NCI-H187 (cell line): ENCODE results near the gene KIF26A.

ENCODE experiments used
- DNase-seq, 2 experiments: peaks; one replicate each; lab custom pipeline; 2025; lab: John Stamatoyannopoulos, UW

KIF26A gene

GRCh38 chr14:104138098-104138717, at the start of gene KIF26A:
KIF26A (plus strand) TSS chr14:104138587; CDS start chr14:104138723, 136 bp downstream.
- peak in 1 of 2 experiments; percentile 60 for DNase-seq

GRCh38 chr14:104090071-104090748, 48.2 kb upstream of the KIF26A start:
- no peak for DNase-seq

- no peak for DNase-seq
These were observed 47.1 kb upstream of the KIF26A start for GRCh38 chr14:104091061-104091926.

- DNase-seq, result no peak
These were observed 46.2 kb upstream of the KIF26A start for GRCh38 chr14:104091927-104092771.

GRCh38 chr14:104092931-104093365, 45.4 kb upstream of the KIF26A start:
- DNase-seq, result no peak

- DNase-seq, result no peak
These were observed 44.9 kb upstream of the KIF26A start for GRCh38 chr14:104093366-104094055.

GRCh38 chr14:104094056-104094708, 44.2 kb upstream of the KIF26A start:
- DNase-seq, result no peak

GRCh38 chr14:104094709-104095425, 43.5 kb upstream of the KIF26A start:
- DNase-seq, result peak; percentile 26 to 27

- DNase-seq, result no peak
These were observed 42.7 kb upstream of the KIF26A start for GRCh38 chr14:104095426-104096310.

GRCh38 chr14:104096318-104096717, 42.1 kb upstream of the KIF26A start:
- DNase-seq, result no peak

- DNase-seq, result no peak
These were observed 41.4 kb upstream of the KIF26A start for GRCh38 chr14:104096751-104097700.

- DNase-seq, result no peak
These were observed 39.9 kb upstream of the KIF26A start for GRCh38 chr14:104098272-104099095.

GRCh38 chr14:104099096-104100041, 39.0 kb upstream of the KIF26A start:
- DNase-seq, result no peak

- no peak for DNase-seq
These were observed 38.0 kb upstream of the KIF26A start for GRCh38 chr14:104100171-104101085.
